WTC11 (cell line): Measurements from ENCODE around the gene PDSS1. TPM values are rescaled to one million over a fixed set of nuclear protein-coding genes. Genes with fewer than 3 reads are reported as not detected.

Experiments used
- ATAC-seq: fragments of 200-7000 bp; cut with Tn5 transposase; 2 replicates; pipeline ENCODE4 v1.10.0; 2021; ENCODE audit warnings: mild to moderate bottlenecking, moderate library complexity
- CTCF ChIA-PET: fragments of 300-600 bp; sonication (Branson Sonifier 250); formaldehyde crosslinking; loops from one replicate; lab custom pipeline; 2021; ENCODE audit warnings: antibody characterized with exemption; lab: Charles Lee
- POLR2A ChIA-PET: fragments of 350-600 bp; sonication (Branson Sonifier 250); formaldehyde crosslinking; loops from one replicate; lab custom pipeline; 2021; ENCODE audit warnings: antibody characterized with exemption; lab: Charles Lee
- DNase-seq: peaks from one replicate; pipeline ENCODE4 v3.0.0; 2021; ENCODE audit warnings: low spot score
- H3K27ac Mint-ChIP-seq: 2 replicates; pipeline ENCODE4 v1.8.0; 2021; ENCODE audit warnings: mixed read lengths
- H3K27me3 Mint-ChIP-seq: 2 replicates; pipeline ENCODE4 v1.8.0; 2021; ENCODE audit warnings: low read depth, mild to moderate bottlenecking, moderate library complexity, mixed read lengths
- H3K36me3 Mint-ChIP-seq: 2 replicates; pipeline ENCODE4 v1.8.0; 2021; ENCODE audit warnings: mixed read lengths
- H3K4me1 Mint-ChIP-seq: 2 replicates; pipeline ENCODE4 v1.8.0; 2022; ENCODE audit warnings: mixed read lengths
- H3K4me3 Mint-ChIP-seq: 2 replicates; pipeline ENCODE4 v1.8.0; 2021; ENCODE audit warnings: mild to moderate bottlenecking, moderate library complexity, mixed read lengths
- H3K9me3 Mint-ChIP-seq: 2 replicates; pipeline ENCODE4 v1.8.0; 2021; ENCODE audit warnings: mixed read lengths
- FOXK1 ChIP-seq: sonication (generic); formaldehyde crosslinking; IDR thresholded peaks from 2 replicates; pipeline ENCODE4 v1.8.0; 2022; ENCODE audit warnings: mild to moderate bottlenecking, moderate library complexity, missing genetic modification reagents
- IRF2 ChIP-seq: sonication (generic); formaldehyde crosslinking; IDR thresholded peaks from 2 replicates; pipeline ENCODE4 v1.8.0; 2022; ENCODE audit warnings: low read depth, missing genetic modification reagents, borderline replicate concordance
- NR1H2 ChIP-seq: sonication (generic); formaldehyde crosslinking; IDR thresholded peaks from 2 replicates; pipeline ENCODE4 v1.9.0; 2021; ENCODE audit warnings: mild to moderate bottlenecking, moderate library complexity, missing genetic modification reagents
- TCF7 ChIP-seq: sonication (generic); formaldehyde crosslinking; IDR thresholded peaks from 2 replicates; pipeline ENCODE4 v1.8.0; 2022; ENCODE audit warnings: mild to moderate bottlenecking, low read depth, missing genetic modification reagents, moderate library complexity
- TEAD4 ChIP-seq: sonication (generic); formaldehyde crosslinking; IDR thresholded peaks from 2 replicates; pipeline ENCODE4 v1.8.0; 2022; ENCODE audit warnings: mild to moderate bottlenecking, missing genetic modification reagents
- ZNF423 ChIP-seq: fragments of 250-450 bp; sonication (Bioruptor Pico); IDR thresholded peaks from 2 replicates; pipeline ENCODE4 v2.1.2; 2022; ENCODE audit warnings: mild to moderate bottlenecking, moderate library complexity
- total RNA-seq: library from RNA; stranded (reverse); gene quantifications from 3 replicates; pipeline ENCODE4 v1.2.3, GENCODE V29; 2021
- TF ChIP-seq, protein P1 (sequence below): sonication (generic); formaldehyde crosslinking; IDR thresholded peaks from 2 replicates; pipeline ENCODE4 v1.8.0; 2023; ENCODE audit warnings: missing genetic modification reagents, mild to moderate bottlenecking, borderline replicate concordance
- TF ChIP-seq, protein P2 (sequence below): sonication (generic); formaldehyde crosslinking; IDR thresholded peaks from 2 replicates; pipeline ENCODE4 v1.8.1; 2022; ENCODE audit warnings: missing genetic modification reagents, borderline replicate concordance
- TF ChIP-seq, protein P3 (sequence below): sonication (generic); formaldehyde crosslinking; IDR thresholded peaks from 2 replicates; pipeline ENCODE4 v1.8.1; 2023; ENCODE audit warnings: mild to moderate bottlenecking, missing genetic modification reagents, borderline replicate concordance
- TF ChIP-seq, protein P4 (sequence below): fragments of 250-450 bp; sonication (Bioruptor Pico); IDR thresholded peaks from 2 replicates; pipeline ENCODE4 v1.9.0; 2021; ENCODE audit warnings: mild to moderate bottlenecking
- TF ChIP-seq, protein P5 (sequence below): fragments of 200-600 bp; IDR thresholded peaks from 2 replicates; pipeline ENCODE4 v1.8.0; 2022; ENCODE audit warnings: antibody characterized with exemption

Gene PDSS1
- total RNA-seq, 1 experiment from 2014 or later, result 13.6 TPM

DNA sequence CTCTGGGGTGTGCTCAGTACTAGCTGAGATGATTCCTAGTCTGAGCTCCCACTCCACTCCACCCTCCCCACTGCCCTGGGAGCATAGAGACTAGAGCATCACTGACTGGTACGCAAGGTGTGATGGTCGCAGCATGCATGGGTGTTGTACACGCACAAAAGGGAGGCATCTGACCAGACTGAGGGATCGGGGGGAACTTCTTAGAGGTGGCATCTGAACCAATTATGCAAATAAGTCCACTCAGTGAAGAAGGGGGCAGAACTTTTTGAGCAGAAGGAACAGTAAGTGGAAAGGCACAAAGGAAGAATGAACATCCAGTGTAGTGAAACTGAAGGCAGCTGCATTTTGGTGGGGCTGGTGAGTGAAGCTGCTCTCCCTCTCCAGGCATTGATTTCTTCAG lies 25.5 kb downstream of the PDSS1 start:
- no peak for DNase-seq
- POLR2A ChIA-PET, result interaction anchor here (0.5 kb wide), 1 partner anchor 148 kb away, joined by 3 read pairs; no protein-coding TSS in a partner anchor
- no peak overlapping the region for H3K4me3 Mint-ChIP-seq
- TF ChIP-seq, protein P1, sequence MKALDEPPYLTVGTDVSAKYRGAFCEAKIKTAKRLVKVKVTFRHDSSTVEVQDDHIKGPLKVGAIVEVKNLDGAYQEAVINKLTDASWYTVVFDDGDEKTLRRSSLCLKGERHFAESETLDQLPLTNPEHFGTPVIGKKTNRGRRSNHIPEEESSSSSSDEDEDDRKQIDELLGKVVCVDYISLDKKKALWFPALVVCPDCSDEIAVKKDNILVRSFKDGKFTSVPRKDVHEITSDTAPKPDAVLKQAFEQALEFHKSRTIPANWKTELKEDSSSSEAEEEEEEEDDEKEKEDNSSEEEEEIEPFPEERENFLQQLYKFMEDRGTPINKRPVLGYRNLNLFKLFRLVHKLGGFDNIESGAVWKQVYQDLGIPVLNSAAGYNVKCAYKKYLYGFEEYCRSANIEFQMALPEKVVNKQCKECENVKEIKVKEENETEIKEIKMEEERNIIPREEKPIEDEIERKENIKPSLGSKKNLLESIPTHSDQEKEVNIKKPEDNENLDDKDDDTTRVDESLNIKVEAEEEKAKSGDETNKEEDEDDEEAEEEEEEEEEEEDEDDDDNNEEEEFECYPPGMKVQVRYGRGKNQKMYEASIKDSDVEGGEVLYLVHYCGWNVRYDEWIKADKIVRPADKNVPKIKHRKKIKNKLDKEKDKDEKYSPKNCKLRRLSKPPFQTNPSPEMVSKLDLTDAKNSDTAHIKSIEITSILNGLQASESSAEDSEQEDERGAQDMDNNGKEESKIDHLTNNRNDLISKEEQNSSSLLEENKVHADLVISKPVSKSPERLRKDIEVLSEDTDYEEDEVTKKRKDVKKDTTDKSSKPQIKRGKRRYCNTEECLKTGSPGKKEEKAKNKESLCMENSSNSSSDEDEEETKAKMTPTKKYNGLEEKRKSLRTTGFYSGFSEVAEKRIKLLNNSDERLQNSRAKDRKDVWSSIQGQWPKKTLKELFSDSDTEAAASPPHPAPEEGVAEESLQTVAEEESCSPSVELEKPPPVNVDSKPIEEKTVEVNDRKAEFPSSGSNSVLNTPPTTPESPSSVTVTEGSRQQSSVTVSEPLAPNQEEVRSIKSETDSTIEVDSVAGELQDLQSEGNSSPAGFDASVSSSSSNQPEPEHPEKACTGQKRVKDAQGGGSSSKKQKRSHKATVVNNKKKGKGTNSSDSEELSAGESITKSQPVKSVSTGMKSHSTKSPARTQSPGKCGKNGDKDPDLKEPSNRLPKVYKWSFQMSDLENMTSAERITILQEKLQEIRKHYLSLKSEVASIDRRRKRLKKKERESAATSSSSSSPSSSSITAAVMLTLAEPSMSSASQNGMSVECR (CRISPR knock-in tag), result no peak
- TF ChIP-seq NR1H2 (CRISPR knock-in tag), result no peak
- TF ChIP-seq TCF7 (CRISPR knock-in tag), result no peak
- TF ChIP-seq, protein P2, sequence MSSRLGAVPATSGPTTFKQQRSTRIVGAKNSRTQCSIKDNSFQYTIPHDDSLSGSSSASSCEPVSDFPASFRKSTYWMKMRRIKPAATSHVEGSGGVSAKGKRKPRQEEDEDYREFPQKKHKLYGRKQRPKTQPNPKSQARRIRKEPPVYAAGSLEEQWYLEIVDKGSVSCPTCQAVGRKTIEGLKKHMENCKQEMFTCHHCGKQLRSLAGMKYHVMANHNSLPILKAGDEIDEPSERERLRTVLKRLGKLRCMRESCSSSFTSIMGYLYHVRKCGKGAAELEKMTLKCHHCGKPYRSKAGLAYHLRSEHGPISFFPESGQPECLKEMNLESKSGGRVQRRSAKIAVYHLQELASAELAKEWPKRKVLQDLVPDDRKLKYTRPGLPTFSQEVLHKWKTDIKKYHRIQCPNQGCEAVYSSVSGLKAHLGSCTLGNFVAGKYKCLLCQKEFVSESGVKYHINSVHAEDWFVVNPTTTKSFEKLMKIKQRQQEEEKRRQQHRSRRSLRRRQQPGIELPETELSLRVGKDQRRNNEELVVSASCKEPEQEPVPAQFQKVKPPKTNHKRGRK (CRISPR knock-in tag), result no peak
- TF ChIP-seq, protein P3, sequence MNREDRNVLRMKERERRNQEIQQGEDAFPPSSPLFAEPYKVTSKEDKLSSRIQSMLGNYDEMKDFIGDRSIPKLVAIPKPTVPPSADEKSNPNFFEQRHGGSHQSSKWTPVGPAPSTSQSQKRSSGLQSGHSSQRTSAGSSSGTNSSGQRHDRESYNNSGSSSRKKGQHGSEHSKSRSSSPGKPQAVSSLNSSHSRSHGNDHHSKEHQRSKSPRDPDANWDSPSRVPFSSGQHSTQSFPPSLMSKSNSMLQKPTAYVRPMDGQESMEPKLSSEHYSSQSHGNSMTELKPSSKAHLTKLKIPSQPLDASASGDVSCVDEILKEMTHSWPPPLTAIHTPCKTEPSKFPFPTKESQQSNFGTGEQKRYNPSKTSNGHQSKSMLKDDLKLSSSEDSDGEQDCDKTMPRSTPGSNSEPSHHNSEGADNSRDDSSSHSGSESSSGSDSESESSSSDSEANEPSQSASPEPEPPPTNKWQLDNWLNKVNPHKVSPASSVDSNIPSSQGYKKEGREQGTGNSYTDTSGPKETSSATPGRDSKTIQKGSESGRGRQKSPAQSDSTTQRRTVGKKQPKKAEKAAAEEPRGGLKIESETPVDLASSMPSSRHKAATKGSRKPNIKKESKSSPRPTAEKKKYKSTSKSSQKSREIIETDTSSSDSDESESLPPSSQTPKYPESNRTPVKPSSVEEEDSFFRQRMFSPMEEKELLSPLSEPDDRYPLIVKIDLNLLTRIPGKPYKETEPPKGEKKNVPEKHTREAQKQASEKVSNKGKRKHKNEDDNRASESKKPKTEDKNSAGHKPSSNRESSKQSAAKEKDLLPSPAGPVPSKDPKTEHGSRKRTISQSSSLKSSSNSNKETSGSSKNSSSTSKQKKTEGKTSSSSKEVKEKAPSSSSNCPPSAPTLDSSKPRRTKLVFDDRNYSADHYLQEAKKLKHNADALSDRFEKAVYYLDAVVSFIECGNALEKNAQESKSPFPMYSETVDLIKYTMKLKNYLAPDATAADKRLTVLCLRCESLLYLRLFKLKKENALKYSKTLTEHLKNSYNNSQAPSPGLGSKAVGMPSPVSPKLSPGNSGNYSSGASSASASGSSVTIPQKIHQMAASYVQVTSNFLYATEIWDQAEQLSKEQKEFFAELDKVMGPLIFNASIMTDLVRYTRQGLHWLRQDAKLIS, result no peak
- TF ChIP-seq, protein P4, sequence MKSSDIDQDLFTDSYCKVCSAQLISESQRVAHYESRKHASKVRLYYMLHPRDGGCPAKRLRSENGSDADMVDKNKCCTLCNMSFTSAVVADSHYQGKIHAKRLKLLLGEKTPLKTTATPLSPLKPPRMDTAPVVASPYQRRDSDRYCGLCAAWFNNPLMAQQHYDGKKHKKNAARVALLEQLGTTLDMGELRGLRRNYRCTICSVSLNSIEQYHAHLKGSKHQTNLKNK (CRISPR knock-in tag), result no peak
- no peak for TF ChIP-seq IRF2 (CRISPR knock-in tag)
- TF ChIP-seq ZNF423 (CRISPR knock-in tag), result no peak
- TF ChIP-seq, all 79 proteins: peak for 0
- H3K27me3 Mint-ChIP-seq, result no peaks in the 10 kb centered on the region
- no peak for ATAC-seq
- no peaks in the 10 kb centered on the region for H3K4me1 Mint-ChIP-seq
- H3K9me3 Mint-ChIP-seq, result no peaks in the 10 kb centered on the region
- peaks cover 47% of the 10 kb centered on the region for H3K36me3 Mint-ChIP-seq
- CTCF ChIA-PET, result interaction anchor here (4.9 kb wide), 1 partner anchor 159 kb away, joined by 83 read pairs; no protein-coding TSS in a partner anchor
- H3K27ac Mint-ChIP-seq, result no peak overlapping the region

DNA sequence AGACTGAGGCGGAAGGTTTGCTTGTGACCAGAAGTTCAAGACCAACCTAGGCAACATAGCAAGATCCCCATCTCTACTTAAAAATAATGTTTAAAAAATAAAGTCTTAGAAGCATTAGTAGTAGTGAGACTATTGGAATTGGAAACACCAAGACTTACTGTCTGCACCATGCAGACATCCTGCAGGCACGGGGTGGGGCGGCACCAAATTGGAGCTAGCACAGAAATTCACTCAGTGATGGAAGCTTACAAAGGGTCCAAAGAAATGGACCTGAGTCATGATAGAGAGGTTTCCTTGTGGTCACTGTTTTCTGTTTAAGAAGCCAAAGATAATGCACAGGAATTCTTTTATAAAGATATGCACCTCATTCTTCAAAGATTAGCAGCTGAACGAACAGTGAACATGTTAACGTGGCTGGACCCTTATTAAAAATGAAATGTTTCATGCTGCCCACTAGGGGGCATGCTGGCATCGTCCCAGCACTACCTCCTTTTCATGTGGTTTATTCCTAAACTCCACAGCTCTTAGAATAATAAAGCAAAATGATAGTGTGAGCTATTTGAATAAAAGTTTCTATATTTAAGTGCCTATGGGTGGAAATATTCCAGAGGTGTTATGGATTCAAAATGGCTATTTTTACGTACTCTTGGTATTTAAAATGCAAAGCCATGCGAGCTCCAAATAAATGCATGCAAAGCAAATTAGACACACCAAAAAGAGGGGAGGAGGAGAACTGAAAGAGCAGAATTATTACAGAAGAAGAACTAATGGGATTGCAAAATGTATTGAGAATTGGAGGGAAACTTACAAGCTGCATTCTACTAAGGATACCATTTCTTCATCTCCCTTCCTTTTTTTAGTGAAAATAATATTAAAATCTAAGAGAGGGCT lies 28.6 kb downstream of the PDSS1 start:
- H3K9me3 Mint-ChIP-seq, result no peaks in the 10 kb centered on the region
- CTCF ChIA-PET, result interaction anchor here (0.6 to 4.9 kb wide), 28 partner anchors 8 to 391 kb away, joined by 3 to 83 read pairs (median 4); partner anchors contain the start of gene ABI1
- no peak overlapping the region for H3K4me3 Mint-ChIP-seq
- no peak for DNase-seq
- H3K4me1 Mint-ChIP-seq, result no peaks in the 10 kb centered on the region
- H3K27ac Mint-ChIP-seq, result no peak overlapping the region
- no peaks in the 10 kb centered on the region for H3K27me3 Mint-ChIP-seq
- POLR2A ChIA-PET, result interaction anchor here (0.8 kb wide), 1 partner anchor 135 kb away, joined by 4 read pairs; the partner anchor contains the start of gene ABI1
- TF ChIP-seq, protein P5, sequence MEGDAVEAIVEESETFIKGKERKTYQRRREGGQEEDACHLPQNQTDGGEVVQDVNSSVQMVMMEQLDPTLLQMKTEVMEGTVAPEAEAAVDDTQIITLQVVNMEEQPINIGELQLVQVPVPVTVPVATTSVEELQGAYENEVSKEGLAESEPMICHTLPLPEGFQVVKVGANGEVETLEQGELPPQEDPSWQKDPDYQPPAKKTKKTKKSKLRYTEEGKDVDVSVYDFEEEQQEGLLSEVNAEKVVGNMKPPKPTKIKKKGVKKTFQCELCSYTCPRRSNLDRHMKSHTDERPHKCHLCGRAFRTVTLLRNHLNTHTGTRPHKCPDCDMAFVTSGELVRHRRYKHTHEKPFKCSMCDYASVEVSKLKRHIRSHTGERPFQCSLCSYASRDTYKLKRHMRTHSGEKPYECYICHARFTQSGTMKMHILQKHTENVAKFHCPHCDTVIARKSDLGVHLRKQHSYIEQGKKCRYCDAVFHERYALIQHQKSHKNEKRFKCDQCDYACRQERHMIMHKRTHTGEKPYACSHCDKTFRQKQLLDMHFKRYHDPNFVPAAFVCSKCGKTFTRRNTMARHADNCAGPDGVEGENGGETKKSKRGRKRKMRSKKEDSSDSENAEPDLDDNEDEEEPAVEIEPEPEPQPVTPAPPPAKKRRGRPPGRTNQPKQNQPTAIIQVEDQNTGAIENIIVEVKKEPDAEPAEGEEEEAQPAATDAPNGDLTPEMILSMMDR, result peak; percentile 67
- no peak for TF ChIP-seq FOXK1
- TF ChIP-seq TEAD4 (CRISPR knock-in tag), result no peak
- H3K36me3 Mint-ChIP-seq, result peaks cover 41% of the 10 kb centered on the region
- peak; percentile 50; the same call in 1 of the 2 replicates for ATAC-seq
